Measurements from ENCODE around the gene POLRMT. TPM values are rescaled to one million over a fixed set of nuclear protein-coding genes. Genes with fewer than 3 reads are reported as not detected.
"Not testable (repeated sequence)": the region's sequence is repeated elsewhere in the genome, so short reads cannot be mapped to it uniquely, and the experiment has no call there.

POLRMT gene
- total RNA-seq, 2 donors from 2014 or later: 47.0 to 57.7 TPM

DNA sequence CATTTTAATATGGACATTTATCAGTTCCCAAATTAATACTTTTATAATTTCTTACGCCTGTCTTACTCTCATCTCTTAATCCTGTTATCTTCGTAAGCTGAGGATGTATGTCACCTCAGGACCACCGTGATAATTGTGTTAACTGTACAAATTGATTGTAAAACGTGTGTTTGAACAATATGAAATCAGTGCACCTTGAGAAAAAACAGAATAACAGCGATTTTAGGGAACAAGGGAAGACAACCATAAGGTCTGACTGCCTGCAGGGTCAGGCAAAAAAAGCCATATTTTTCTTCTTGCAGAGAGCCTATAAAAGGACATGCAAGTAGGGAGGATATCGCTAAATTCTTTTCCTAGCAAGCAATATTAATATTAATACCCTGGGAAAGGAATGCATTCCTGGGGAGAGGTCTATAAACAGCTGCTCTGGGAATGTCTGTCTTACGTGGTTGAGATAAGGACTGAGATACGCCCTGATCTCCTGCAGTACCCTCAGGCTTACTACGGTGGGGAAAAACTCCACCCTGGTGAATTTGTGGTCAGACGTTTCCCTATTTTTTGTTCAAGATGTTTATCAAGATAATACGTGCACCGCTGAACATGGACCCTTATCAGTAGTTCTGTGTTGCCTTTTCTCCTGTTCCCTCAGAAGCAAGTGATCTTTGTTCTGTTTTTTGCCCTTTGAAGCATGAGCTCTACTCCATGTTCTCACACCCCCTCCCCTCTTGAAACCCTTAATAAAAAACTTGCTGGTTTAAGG is 35.5 kb upstream of the POLRMT start:
- not testable (repeated sequence) for H3K36me3 Mint-ChIP-seq

GRCh38 chr19:666985-667573 is 33.7 kb upstream of the POLRMT start:
- H3K36me3 Mint-ChIP-seq; H3K27ac Mint-ChIP-seq; H3K9me3 Mint-ChIP-seq; DNase-seq (ENCODE audit: low spot score in 2 of 2); ATAC-seq: not testable (repeated sequence)

More for the DNA sequence above, 35.5 kb upstream of the POLRMT start:
- H3K9me3 Mint-ChIP-seq; ATAC-seq; DNase-seq (ENCODE audit: low spot score in 2 of 2); H3K27ac Mint-ChIP-seq: not testable (repeated sequence)

DNA sequence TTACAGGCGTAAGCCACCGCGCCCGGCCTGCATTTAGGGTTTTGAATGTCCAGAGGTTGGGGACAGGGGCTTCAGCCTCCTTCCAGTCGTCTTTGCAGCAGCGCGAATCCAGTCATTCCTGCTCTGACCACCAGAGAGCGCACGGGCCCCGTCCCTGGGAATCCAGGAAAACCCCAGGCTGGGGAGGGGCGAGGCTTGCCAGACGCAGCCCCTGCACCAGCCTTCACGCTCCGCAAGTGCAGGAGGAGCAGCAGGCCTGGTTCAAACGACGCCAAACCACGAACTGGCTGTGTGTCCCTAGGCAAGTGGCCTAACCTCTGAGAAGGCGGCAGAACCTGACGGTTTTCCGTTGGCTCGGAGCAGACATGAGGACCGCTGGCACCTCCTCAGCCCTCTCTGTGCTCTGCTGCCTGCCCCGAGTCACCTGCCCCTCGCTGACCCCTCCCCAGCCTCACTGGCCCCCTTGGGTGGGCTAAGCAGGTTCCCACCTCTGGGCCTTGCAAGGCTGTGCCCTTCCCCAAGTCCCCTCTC is 31.6 kb upstream of the POLRMT start:
- H3K27ac Mint-ChIP-seq: peak overlapping the region in 1 of 2 donors; percentile 62
- no peaks in the 10 kb centered on the region for H3K9me3 Mint-ChIP-seq
- ATAC-seq (peak; percentile 6), DNase-seq (ENCODE audit: low spot score in 2 of 2) (peak; percentile 80 to 89)
- H3K36me3 Mint-ChIP-seq: peaks cover 16 to 19% of the 10 kb centered on the region in 2 donors

DNA sequence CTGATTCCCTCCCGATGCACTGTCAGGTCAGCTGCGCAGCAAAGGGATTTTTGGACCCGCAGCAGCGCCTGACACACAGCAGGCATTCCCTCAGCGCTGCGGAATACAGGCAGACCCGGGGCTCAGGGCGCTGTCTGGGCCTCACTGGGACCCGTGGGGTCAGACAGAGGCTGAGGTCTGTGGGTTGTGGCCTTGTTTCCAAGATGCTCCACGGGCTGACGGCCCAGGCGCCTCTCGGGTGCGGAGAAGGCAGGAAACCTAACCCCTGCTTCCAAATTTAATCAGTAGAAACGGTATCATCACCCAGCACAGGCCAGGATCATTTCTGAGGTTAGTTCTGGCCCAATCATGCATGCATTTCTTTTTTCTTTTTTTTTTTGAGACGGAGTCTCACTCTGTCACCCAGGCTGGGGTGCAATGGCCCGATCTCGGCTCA is 30.4 kb upstream of the POLRMT start:
- ATAC-seq (no peak), DNase-seq (ENCODE audit: low spot score in 2 of 2) (peak in 1 of 2 donors; percentile 31)
- Mint-ChIP-seq H3K27ac (peak overlapping the region; percentile 84 to 95), H3K36me3 (peaks cover 18 to 19% of the 10 kb centered on the region in 2 donors), H3K9me3 (no peaks in the 10 kb centered on the region)

DNA sequence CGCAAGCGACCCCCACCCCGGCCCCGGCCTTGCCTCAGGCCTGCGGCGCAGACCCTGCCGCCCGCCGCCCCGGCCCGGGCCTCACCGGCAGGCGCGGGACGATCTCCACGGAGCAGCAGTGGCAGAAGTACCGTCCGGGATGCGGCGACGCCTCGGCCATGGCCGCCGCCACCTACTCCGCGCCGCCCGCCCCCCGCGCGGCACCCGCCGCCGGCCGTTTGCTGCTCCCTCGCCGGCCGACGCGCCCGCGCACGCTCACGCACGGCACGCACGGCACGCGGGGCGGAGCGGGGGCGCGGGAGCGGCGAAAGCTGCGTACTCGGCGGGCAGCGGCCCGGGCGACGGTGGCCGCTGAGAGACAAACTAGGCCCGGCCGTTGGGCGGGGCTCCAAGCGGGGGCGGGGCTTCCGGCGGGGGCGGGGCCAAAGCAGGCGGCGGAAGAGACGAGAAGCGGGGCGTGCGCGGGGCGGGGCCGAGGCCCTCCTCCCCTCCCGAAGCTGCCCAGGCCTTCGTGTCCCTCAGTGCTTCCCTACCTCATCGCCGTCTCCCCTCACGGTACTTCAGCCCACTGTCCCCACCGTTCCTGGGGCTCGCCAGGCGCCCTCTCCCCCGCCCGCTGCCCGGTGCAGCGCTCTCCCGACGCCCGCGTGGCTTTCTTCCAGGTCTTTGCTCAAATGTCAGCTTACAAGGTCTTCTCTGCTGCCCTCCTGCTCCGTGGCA is 29.8 kb upstream of the POLRMT start, which contains the start of gene RNF126:
TSS of gene RNF126 (minus strand) at position 253 of the 720 bp plus-strand sequence. CDS start at position 160, 93 bp downstream.
- H3K9me3 Mint-ChIP-seq: no peaks in the 10 kb centered on the region
- DNase-seq (ENCODE audit: low spot score in 2 of 2): peak; percentile 88 to 90
- H3K36me3 Mint-ChIP-seq: peaks cover 18 to 19% of the 10 kb centered on the region in 2 donors
- peak; percentile 47 to 63 for ATAC-seq
- peak within 1 kb of the TSS; percentile 98 for H3K27ac Mint-ChIP-seq

DNA sequence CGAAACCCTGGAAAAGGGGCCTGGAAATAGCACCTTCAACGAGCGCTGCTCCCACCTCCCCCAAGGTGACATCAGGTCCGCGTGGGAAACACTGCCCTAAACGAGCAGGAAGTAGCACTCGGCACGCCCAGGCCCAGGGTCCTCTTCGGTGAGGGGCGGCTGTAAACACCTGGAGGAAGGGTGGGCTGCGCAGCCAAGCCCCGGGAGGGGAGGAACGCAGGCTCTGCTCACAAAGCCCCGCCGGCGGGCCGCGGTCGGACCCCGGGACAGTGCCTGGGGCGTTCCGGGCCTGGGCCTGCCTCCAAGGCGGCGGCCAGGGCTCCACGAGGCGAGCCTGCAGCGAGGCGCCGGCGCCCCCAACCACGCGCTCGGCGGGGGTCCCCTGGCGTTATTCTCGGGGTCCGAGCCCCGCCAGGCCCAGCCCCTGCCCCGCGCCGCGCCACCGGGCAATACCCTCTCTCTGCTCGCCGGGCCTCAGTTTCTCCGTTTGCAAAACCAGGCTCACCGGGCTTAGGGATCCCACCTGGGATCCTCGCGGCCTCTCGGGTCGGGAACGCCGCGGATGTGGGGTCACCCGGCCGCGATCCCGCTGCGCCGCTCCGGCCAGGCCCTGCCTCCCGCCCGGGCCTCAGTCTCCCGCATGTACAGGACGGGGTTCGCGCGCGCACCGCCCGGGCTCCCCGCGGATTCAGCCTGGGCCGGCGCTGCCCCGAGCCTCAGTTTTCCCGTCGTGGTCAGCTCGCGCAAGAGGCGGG is 29.0 kb upstream of the POLRMT start:
- no peaks in the 10 kb centered on the region for H3K9me3 Mint-ChIP-seq
- DNase-seq (ENCODE audit: low spot score in 2 of 2) (peak in 1 of 2 donors; percentile 73), ATAC-seq (peak; percentile 23 to 47)
- peak overlapping the region; percentile 98 for H3K27ac Mint-ChIP-seq
- H3K36me3 Mint-ChIP-seq: peaks cover 18 to 19% of the 10 kb centered on the region in 2 donors

DNA sequence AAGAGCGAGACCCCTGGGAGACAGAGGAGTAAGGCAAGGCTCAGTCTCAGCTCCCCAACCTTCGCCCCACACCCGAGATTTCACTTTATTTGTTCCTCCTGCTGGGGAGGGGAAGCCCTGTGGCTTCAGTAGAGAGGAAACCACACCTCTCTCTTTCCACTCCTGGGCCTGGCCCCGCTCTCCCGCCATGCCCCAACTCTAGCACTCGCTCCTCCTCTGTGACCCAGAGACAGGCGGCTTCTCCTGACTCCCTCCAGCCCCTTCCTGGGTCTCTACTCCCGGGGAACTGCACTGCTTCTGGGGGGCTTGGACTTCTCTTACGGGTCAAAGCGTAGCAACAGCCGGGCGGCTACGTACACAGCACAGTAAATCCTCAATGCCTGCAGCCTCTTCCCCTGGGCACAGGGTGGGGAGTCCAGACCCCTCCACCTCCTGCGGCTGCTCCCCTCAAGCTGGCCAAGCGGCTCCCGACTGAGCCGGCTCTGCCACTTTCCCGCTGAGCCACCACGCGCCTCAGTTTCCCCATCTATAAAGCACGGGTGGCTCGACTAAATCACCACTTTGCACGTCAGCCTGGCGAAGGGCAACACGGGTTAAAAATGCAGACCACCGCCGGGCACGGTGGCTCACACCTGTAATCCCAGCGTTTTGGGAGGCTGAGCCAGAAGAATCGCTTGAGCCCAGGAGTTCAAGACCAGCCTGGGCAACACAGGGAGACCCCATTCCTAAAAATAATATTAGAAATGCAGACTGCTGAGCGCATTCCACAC is 28.3 kb upstream of the POLRMT start:
- DNase-seq (ENCODE audit: low spot score in 2 of 2): peak in 1 of 2 donors; percentile 67
- peak; percentile 54 to 56 for ATAC-seq
- peak overlapping the region; percentile 98 for H3K27ac Mint-ChIP-seq
- no peaks in the 10 kb centered on the region for H3K9me3 Mint-ChIP-seq
- H3K36me3 Mint-ChIP-seq: peaks cover 18 to 19% of the 10 kb centered on the region in 2 donors

- DNase-seq (ENCODE audit: low spot score in 2 of 2) (no peak), ATAC-seq (peak; percentile 1 to 3)
- H3K27ac Mint-ChIP-seq: peak overlapping the region; percentile 98
- no peaks in the 10 kb centered on the region for H3K9me3 Mint-ChIP-seq
- H3K36me3 Mint-ChIP-seq: peaks cover 18 to 24% of the 10 kb centered on the region in 2 donors
Observed at GRCh38 chr19:660793-661426, 27.6 kb upstream of the POLRMT start.

DNA sequence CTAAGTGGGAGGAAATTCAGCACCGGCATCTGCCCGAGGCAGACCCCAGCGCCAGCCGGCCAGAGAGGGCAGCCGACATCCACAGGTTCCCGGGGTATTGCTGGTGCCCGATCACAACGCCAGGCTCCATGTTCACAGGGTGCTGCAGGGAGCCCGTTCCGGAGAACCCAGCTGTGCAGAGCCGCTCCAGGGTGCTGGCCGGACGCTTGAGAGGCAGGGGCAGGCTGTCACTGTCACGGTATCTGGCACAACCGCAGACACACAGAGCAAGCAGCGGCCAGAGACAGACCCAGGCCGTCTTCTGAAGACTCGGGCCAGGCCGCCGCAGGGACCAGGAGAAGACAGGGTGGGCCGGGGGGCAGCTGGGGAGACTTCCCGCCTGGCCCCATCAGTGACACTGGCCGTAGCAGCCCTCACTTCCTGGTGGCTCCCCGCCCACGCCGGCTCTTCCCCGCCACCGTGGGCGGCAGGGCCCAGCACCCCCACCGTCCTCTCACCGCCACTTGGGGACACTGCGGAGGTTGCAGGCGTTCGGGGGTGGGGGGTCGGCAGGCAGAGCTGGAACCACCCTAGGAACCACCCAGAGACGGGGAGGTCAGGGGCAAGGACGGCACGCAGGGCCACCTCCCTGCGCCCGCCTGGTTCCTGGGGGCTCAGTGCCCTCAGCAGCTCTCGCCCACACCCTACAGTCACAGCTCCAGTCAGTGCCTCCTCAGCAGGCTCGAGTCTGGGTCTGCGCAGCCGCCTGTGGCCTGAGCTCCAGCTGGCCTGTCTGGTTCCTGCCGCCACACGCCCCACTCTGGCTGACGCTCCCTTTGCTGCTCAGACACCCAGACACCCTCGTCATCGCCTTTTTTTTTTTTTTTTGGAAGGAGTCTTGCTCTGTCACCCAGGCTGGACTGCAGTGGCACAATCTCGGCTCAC is 25.8 kb upstream of the POLRMT start:
- Mint-ChIP-seq H3K9me3 (no peaks in the 10 kb centered on the region), H3K36me3 (peaks cover 18 to 30% of the 10 kb centered on the region in 2 donors), H3K27ac (peak overlapping the region; percentile 98)
- ATAC-seq: no peak
- no peak for DNase-seq (ENCODE audit: low spot score in 2 of 2)

GRCh38 chr19:658059-658839 is 24.9 kb upstream of the POLRMT start:
- ATAC-seq: no peak
- Mint-ChIP-seq H3K9me3 (no peaks in the 10 kb centered on the region), H3K36me3 (peaks cover 18 to 30% of the 10 kb centered on the region in 2 donors), H3K27ac (peak overlapping the region; percentile 44 to 70)
- DNase-seq (ENCODE audit: low spot score in 2 of 2): no peak

DNA sequence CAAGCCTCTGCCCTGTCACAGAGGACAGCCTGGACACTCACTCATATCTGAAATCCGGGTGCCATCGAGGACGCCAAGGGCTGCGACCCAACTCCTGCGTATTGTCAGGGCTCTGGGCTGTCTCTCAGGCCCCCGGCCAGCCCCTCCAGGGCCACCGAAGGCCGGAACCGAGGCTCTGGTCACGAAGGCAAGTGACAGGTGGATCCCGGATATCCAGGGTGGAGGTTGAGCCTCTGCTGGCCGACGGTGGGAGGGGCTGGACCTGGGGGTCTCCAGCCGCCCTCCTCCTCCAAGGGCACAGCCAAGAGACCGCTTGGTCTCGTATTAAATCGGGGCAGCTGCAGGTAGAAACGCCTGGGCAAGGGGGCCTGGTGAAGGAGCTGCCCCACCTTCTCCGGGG is 24.3 kb upstream of the POLRMT start:
- Mint-ChIP-seq H3K9me3 (no peaks in the 10 kb centered on the region), H3K27ac (peak overlapping the region; percentile 14 to 70), H3K36me3 (peaks cover 18 to 30% of the 10 kb centered on the region in 2 donors)
- no peak for DNase-seq (ENCODE audit: low spot score in 2 of 2)
- no peak for ATAC-seq

DNA sequence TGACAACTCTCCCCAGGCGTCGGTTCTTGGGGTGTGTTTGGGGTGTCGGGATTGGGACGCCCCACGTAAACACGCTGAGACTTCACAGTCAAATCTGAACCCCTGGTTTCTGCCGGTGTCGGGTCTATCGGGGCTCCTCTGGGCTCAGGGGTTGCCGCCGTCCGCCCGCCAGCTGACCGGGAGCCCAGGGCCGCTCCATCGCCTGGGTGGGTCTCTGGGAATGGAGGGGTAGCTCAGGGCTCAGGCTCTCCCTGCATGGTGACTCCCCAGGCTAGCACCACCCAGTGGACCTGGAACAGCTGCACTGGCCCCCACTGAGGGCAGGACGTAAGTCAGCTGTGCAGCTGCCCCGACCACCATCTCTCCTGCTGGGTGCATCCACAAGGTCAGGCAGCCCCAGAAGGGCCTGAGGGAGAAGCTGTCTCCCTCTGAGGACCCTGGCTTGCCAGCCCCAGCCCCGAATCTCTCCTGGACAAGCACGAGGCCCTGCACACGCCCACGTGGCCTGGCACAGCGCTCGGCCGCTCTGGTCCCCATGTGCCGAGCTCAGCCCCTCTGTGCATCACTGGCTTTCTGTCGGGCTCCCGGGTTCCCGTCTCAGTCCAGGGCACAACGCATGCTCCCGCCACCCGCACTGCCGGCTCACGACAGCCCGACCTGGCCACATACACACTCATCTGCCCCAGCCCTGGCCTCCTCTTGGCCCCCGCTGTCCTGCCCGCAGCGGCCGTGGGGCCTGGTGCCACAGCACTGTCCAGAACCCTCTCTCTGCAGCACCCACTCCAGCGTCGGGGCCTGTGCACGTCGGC is 23.6 kb upstream of the POLRMT start:
- no peaks in the 10 kb centered on the region for H3K9me3 Mint-ChIP-seq
- peak overlapping the region; percentile 14 to 70 for H3K27ac Mint-ChIP-seq
- peaks cover 17 to 29% of the 10 kb centered on the region in 2 donors for H3K36me3 Mint-ChIP-seq
- no peak for DNase-seq (ENCODE audit: low spot score in 2 of 2)
- no peak for ATAC-seq

DNA sequence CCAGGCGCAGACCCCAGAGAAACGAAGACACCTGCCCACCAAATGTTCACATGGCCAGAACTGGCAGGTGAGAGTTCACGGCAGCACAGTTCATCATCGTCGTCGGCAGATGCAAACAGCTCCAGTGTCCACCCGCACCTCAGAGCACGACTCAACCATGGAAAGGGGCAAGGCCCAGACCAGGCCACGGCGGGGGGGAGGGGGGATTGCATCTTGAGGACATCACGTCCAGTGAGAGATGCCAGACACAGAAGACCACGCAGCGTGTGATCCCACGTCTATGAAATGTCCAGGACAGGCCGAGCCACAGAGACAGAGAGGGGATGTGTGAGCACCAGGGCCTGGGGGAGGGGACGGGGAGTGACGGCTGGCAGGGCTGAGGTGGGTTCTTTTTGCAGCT is 22.4 kb upstream of the POLRMT start:
- Mint-ChIP-seq H3K27ac (peak overlapping the region; percentile 70 to 88), H3K9me3 (no peaks in the 10 kb centered on the region), H3K36me3 (peaks cover 9 to 16% of the 10 kb centered on the region in 2 donors)
- DNase-seq (ENCODE audit: low spot score in 2 of 2) (no peak), ATAC-seq (no peak)
